Activated CD4-positive, alpha-beta T cell treated with anti-CD3 and anti-CD28 coated beads, Interleukin-2, amount 50 U/mL, for 24 hours (primary cell): Measurements from ENCODE around the gene TOP3B.

Experiments
- DNase-seq, 2 donors: peaks; one replicate each; pipeline ENCODE4 v3.0.0-alpha.2; 2020; ENCODE audit warnings: low read depth in 1 of 2, low spot score in 1 of 2

TOP3B gene

GRCh38 chr22:21980547-21980946, 2.0 kb downstream of the TOP3B start:
- no peak for DNase-seq

- DNase-seq: no peak
Measured at GRCh38 chr22:21978564-21979386, 3.8 kb downstream of the TOP3B start.

- DNase-seq: no peak
Measured at GRCh38 chr22:21977814-21978213, 4.8 kb downstream of the TOP3B start.

- no peak for DNase-seq
Measured at GRCh38 chr22:21975854-21976345, 6.7 kb downstream of the TOP3B start.

- DNase-seq: no peak
Measured at GRCh38 chr22:21975273-21975672, 7.3 kb downstream of the TOP3B start.

DNA sequence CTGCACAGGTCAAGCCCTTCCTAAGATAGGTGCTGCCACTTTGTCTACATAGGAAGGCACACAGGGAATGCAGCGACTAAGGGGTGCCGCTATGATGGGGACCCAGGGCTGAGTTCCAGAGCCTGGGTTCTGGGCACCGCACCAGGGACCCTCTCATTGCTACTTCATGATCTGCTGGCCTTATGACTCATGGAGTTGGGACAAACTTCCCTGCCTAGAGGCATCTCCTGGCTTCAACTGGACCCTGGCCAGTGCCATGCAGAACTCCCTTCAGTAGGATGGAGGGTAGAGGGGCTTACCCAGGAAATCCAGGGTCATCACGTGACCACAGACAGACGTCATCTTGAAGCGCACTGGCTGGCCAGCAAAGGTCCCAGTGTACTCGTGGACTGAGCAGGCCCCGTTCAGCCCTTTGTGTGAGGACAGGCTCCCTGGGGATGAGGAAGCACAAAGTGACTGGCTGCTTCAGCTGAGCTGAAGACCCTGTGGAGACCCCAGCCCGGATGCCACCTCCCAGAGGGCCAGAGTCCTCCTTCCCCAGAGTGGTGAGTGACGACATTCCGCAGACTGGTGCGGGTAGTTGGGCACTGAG, 8.4 kb downstream of the TOP3B start:
- DNase-seq: no peak

GRCh38 chr22:21972806-21973205, 9.8 kb downstream of the TOP3B start:
- DNase-seq: no peak

GRCh38 chr22:21972293-21972779, 10.3 kb downstream of the TOP3B start:
- DNase-seq: peak; percentile 21 to 26

DNA sequence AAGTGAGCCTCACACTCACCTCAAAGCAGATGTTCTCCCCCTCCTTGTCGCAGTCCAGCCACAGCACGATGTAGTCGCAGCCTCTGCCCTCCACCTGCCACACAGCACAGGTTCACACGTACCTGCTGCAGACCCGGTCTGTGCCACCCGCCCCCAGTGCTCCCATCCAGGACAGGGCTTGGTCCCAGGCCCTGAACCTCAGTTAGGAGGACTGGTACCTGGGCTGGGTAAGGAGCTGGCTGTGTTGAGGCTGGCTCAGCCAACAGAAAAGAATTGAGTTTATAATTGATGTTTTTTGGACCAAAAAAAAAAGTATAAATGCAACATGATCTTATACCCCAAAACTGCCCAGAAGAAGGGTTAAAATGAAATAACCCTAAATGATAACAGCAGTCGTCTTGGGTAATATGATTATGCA, 10.7 kb downstream of the TOP3B start:
- DNase-seq: no peak

DNA sequence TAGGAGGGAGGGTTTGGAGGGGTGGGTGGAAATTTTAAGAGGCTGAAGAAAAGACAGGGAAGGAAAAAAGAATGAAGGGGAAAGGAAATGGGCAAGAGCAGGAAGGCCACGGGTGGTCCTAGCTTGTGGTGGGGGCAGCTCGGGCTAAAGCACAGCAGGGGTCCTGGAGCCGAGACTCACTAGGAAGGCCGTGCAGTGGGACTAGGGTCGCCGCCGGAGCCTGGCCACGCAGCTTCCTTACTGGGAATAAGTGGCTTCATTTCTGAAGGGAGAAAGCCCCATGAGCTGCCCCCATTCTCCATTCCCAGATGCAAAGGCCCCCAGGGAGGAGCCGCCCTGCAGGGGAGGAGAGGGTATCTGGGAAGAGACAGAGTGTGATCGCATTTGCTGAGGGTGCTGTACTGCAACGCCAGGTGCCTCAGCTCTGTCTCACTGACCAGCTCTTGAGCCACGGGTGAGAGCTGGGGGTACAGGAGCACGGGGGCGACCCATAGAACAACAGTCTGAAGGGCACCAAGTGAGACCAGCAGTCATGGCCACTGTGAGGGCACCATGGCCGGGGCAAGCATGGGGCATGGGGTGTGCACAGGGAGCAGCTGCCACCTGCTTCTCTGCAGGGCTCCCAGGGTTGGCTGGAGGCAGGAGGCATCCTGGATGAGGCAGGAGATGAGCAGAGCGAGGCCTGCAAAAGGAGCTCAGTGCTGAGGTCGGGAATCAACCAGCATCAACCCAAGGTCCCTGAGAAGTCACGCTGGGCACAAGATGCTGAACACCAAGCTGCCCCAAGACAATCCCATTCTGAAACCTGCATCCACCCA, 11.6 kb downstream of the TOP3B start:
- no peak for DNase-seq

- DNase-seq: no peak
Measured at GRCh38 chr22:21970037-21970799, 12.4 kb downstream of the TOP3B start.

DNA sequence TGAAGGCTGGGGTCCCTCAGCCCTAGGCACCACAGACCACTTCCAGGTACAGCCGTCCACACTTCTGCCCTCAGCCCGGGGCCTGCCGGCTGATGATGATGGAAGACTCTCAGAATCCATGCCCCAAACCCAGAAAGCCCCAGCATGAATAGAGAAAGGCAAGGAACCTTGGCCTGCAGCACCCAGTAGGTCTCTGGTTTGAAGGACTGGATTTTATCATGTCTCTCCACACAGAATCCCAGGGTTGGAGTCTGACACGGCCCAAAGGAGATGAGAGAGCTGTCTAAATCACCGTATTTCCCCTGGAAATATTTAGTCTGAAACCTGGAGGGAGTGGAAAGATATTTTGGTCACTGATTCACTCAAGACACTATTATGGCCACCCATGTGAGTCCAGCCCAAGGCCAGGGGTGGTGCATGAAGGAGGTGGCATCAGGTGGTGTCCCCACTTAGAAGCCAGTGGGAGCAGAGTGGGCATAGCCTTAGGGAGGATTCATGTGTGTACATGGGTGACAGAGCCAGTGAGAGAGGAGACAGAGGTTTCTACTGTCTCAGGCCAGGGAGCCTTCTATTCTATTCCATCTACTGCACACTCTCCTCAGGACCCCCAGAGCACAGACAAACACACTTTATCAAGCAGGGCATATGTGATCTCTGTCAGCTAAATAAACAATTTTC, 14.0 kb downstream of the TOP3B start:
- DNase-seq: no peak

DNA sequence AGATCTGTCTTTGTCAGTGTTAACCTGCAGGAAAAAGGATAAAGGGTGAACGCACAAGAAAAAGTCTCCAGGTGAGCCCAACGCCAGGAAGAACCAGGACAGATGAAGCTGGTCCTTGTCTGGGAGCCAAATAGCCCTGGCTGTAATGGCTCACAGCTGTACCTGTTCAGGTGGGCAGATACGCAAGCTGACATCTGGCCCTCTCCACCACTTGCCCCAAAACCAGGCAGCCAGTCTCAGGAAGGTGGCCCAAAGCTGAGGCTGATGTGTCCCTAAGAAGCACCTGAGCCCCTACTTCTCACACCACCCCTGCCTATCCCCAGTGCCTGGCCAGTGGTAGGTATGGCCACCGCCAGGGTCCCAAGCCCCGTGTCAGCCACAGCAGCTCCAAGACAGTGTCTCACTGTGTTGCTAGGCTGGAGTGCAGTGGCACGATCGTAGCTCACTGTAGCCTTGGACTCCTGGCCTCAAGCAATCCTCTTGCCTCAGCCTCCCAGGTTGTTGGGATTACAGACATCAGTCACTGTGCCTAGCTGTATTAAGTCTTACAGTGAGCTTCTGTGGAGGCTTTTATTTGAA, 14.8 kb downstream of the TOP3B start:
- no peak for DNase-seq

DNA sequence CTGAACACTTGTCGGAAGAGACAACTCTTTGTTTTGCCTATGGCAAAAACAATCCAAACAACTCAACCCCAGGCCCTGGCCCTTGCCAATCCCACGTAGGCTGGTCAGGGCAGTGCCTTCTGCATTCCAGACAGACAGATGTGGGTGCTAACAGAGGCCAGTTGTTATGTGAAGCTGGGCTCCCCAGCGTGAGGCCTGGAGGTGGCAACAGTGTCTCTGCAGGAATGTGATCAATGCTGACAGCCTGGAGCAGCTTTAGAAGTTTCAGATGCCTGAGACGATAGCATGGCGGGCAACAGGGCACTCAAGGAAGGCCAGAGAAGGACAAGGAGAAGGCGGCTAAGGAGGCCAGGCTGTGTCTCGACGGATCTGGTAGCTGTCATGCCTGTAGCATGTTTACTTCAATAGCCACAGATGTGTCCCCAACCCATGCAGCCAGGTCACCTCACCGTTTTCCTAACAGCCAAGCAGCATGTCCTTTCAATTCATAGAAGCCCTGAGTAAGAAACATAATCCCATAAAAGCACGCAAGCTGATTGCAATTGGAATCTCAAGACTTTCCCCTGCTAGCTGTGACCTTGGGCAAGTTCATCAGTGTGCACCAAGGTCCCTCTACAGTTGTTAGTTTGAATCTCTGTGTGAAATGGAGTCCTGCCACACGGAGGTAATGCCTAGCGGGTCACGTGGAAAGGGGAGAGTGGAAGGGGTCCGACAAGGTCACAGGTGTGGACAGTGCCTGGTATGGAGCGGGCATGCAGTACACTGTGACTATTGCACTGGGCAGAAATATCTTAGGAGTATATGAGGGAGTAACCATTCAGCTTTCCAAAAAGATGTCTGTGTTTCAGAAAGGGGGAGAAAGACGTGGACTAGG, 15.7 kb downstream of the TOP3B start:
- DNase-seq: no peak

DNA sequence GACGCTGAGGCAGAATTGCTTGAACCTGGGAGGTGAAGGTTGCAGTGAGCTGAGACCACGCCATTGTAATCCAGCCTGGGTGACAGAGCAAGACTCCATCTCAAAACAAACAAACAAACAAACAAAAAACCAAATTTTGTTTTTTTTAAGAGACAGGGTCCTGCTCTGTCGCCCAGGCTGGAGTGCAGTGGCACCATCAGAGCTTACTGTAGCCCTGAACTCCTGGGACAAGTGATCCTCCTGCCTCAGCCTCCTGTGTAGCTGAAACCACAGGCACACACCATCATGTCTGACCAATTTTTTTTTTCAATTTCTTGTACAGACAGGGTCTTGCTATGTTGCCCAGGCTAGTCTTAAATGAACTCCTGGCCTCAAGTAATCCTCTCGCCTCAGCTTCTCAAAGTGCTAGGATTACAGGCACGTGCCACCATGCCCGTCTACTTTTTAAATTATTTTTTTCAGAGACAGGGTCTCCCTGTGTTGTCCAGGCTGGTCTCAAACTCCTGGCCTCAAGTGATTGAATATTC, 16.8 kb downstream of the TOP3B start:
- no peak for DNase-seq

DNA sequence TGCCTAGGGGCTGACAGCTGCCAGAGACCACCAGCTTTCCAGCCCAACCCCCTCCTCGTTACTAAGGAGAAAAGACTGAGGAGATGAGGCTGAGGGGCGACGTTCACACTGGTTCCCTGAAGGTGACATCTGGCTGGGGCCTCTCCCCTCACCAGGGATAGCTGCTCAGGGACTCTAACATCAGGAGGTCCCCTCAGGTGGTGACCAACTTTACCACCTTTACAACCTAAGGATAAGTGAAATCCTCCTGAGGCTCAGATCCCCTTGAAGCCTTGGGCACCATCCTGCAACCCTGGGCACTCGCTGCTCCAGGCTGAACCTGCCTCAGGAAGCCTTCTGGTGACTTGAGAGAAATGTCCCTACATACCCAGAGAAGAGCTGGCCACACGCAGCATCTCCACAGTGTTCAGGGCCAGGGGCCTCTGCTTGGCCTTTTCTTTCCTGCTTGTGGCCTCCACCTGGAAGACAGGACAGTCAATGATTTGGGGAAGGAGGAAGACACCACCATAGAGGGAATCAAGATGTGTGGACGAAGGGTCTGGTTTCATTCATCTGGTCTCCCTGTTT, 17.6 kb downstream of the TOP3B start:
- DNase-seq: no peak

DNA sequence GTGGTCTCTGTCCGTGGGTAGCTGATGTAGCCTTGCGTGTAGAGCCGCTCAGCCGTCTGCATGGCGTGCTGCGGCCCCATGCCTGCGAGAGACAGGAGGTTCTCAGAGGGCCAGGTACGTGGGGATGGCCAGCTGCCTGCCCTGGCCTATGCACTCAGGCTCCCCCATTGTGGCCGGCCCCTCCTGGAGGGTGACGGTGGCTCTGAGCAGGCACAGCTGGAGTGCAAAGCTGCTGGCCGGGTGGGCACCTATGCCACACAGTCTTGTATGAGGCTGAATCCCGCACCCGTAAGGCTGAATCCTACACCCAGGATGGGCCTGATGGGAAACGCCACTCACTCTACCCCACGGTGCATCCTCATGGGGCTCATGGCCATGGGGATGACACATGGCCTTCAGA, 18.4 kb downstream of the TOP3B start:
- DNase-seq: no peak

DNA sequence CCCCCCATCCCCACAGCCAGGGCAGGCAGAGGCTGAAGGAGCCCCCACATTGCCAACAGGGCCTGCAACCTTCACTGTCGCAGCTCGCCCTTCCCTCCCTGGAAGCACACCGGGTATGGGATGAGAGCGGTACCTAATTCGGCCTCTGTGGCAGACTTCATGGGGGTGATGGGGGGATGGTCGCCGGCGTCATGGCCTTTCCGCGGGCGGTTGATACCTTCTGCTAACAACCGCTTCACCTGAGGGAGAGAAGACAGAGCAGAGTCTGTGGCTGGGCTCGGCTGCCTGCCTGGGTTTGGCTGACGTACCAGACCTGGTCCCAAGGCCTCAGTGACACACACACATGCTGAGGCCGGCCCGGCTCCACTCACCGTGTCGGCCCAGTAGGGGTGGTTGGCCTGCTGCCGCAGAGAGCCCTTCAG, 18.8 kb downstream of the TOP3B start:
- DNase-seq: no peak
